OCI-LY3 (cell line): ENCODE results near the gene DPAGT1.
A peak's percentile ranks its signal among the peaks of the same experiment; 100 is the strongest.

ENCODE experiments used
- H2AFZ ChIP-seq: fragments of 200-600, 300-600 bp; shearing (Covaris generic); 2 replicates; pipeline ENCODE4 v1.6.0; 2014; ENCODE audit warnings: antibody characterized with exemption, low read depth, low read length
- H3K27ac ChIP-seq: fragments of 200-600, 300-600 bp; sonication (generic); 2 replicates; pipeline ENCODE4 v1.5.1; 2014; ENCODE audit warnings: mild to moderate bottlenecking, low read length, moderate library complexity, mixed read lengths
- H3K27me3 ChIP-seq: fragments of 200-600, 300-600 bp; sonication (generic); 2 replicates; pipeline ENCODE4 v1.6.1; 2014; ENCODE audit warnings: low read depth, low read length, mixed read lengths
- H3K36me3 ChIP-seq: fragments of 200-600, 300-600 bp; sonication (generic); replicated peaks from 2 replicates; pipeline ENCODE3; 2014; ENCODE audit warnings: low read depth, low read length, mixed read lengths
- H3K4me1 ChIP-seq: fragments of 300-600, 200-600 bp; sonication (generic); 2 replicates; pipeline ENCODE4 v1.6.1; 2014; ENCODE audit warnings: low read length, mixed read lengths
- H3K4me2 ChIP-seq: fragments of 200-600, 300-600 bp; sonication (generic); 2 replicates; pipeline ENCODE4 v1.6.1; 2014; ENCODE audit warnings: low read length, mixed read lengths
- H3K4me3 ChIP-seq: fragments of 300-600, 200-600 bp; sonication (generic); 2 replicates; pipeline ENCODE4 v1.5.1; 2014; ENCODE audit warnings: antibody characterized with exemption, mild to moderate bottlenecking, low read length, moderate library complexity
- H3K79me2 ChIP-seq: fragments of 300-600, 200-600 bp; shearing (Covaris generic); 2 replicates; pipeline ENCODE4 v1.6.1; 2014; ENCODE audit warnings: mild to moderate bottlenecking, low read length, mixed read lengths
- H3K9ac ChIP-seq: fragments of 300-600, 200-600 bp; shearing (Covaris generic); 2 replicates; pipeline ENCODE4 v1.6.0; 2014; ENCODE audit warnings: mild to moderate bottlenecking, low read length, moderate library complexity
- H3K9me3 ChIP-seq: fragments of 200-600, 300-600 bp; shearing (Covaris generic); 2 replicates; pipeline ENCODE4 v1.6.1; 2014; ENCODE audit warnings: low read length, mixed read lengths; ENCODE audit not compliant: insufficient read depth
- H4K20me1 ChIP-seq: fragments of 200-600, 300-600 bp; sonication (generic); 2 replicates; pipeline ENCODE4 v1.6.1; 2016; ENCODE audit warnings: low read length, mixed read lengths; ENCODE audit not compliant: insufficient read depth
- EZH2phosphoT487 ChIP-seq: fragments of 200-600 bp; shearing (Covaris generic); IDR thresholded peaks from 2 replicates; pipeline ENCODE4 v1.6.1; 2018; ENCODE audit warnings: antibody characterized with exemption, mixed run types, low read depth
- TF ChIP-seq, protein P1 (sequence below): fragments of 200-600, 300-600 bp; sonication (generic); IDR thresholded peaks from 2 replicates; pipeline ENCODE4 v1.5.1; 2014; ENCODE audit warnings: antibody characterized with exemption, low read length, low read depth

The DPAGT1 gene

DNA sequence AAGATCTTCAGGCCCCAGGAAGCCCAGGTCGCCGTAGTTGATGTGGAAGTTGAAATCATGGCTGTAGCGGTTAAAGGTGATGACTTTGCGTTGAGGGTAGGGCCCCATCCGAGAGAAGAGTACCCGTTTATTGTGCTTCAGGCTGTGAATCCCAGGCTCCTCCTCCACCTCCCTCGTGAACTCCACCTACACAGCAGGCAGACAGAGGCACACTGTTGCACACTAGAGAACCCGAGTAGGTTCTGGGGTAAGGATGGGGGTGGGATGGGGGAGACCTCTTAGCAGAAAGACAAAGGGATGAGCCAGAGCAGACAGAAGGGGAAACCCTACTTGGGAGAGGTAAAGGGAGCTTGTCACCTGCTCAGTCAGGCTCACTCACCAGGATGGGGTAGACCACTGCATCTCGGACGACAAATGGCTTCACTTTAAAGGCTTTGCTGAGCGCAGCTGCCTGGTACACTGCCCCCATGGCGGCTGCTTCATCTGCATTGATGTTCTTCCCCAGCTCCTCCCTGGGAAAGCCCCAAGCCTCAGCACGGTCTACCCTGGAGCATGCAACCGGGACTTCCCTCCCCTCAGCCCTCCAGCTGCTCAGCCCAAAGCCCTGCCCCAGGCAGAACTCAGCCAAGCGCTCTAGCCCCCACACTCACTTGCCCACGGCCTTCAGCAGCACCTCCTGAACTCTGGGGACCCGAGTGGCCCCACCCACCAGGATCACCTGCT, 50.1 kb downstream of the DPAGT1 start:
- H3K27me3 ChIP-seq = no peaks in the 10 kb centered on the region
- H2AFZ ChIP-seq = no peak overlapping the region
- H3K79me2 ChIP-seq = peaks cover 57% of the 10 kb centered on the region
- H3K27ac ChIP-seq = peak overlapping the region; percentile 97
- TF ChIP-seq EZH2phosphoT487 = no peak
- TF ChIP-seq, protein P1, sequence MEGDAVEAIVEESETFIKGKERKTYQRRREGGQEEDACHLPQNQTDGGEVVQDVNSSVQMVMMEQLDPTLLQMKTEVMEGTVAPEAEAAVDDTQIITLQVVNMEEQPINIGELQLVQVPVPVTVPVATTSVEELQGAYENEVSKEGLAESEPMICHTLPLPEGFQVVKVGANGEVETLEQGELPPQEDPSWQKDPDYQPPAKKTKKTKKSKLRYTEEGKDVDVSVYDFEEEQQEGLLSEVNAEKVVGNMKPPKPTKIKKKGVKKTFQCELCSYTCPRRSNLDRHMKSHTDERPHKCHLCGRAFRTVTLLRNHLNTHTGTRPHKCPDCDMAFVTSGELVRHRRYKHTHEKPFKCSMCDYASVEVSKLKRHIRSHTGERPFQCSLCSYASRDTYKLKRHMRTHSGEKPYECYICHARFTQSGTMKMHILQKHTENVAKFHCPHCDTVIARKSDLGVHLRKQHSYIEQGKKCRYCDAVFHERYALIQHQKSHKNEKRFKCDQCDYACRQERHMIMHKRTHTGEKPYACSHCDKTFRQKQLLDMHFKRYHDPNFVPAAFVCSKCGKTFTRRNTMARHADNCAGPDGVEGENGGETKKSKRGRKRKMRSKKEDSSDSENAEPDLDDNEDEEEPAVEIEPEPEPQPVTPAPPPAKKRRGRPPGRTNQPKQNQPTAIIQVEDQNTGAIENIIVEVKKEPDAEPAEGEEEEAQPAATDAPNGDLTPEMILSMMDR = no peak
- no peaks in the 10 kb centered on the region for H3K9me3 ChIP-seq
- H3K4me2 ChIP-seq = peak overlapping the region; percentile 92
- H3K4me1 ChIP-seq = peaks cover 79% of the 10 kb centered on the region
- H3K4me3 ChIP-seq = peak overlapping the region; percentile 80
- peaks cover 74% of the 10 kb centered on the region for H3K36me3 ChIP-seq
- no peaks in the 10 kb centered on the region; the same call in 1 of the 2 replicates for H4K20me1 ChIP-seq
- peak overlapping the region; percentile 82 for H3K9ac ChIP-seq

DNA sequence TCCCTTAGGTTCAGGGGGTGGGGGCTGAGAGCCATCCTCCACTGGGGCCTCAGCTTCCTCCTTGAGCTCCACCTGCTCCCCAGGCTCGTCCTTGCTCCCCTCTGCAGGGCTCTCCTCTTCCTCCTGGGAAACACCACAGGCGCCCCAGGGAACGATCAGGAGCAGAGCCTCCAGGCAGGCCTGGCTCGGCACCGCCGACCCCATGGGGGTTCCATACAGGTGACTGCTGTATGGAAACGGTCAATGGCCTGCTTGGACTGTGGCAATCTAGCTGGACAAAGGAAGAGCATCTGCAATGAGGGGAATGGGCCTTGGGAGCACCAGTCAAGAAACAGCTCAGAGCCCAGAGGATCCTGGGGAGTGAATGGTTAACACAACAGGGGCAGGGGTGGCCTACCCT, 52.6 kb downstream of the DPAGT1 start:
- no peak for TF ChIP-seq EZH2phosphoT487
- TF ChIP-seq, protein P1 = no peak
- Histone ChIP-seq H3K36me3 (peaks cover 82% of the 10 kb centered on the region), H3K9ac (no peak overlapping the region), H4K20me1 (no peaks in the 10 kb centered on the region), H3K4me3 (no peak overlapping the region), H3K9me3 (no peaks in the 10 kb centered on the region), H3K4me2 (no peak overlapping the region), H3K79me2 (peaks cover 33% of the 10 kb centered on the region), H3K4me1 (peaks cover 67% of the 10 kb centered on the region), H3K27ac (no peak overlapping the region), H2AFZ (no peak overlapping the region), H3K27me3 (no peaks in the 10 kb centered on the region)

DNA sequence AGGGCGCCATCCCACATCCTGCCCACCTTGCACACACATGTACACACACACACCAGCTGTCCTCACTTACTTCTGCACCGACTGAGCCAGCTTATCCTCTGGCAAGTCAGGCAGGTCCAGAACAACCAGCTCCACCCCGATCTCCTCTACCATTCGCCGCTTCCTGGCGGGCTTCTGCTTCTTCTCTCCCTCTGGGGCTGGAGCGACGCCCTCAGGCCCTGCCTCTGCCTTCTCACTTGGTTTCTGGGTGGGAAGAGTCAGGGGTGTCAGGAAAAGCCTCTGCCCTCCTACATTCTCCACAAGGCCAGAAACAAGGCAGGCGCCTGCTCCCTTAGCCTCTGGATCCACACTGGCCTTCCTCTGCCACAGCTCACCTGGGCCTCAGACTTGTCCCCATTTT, 53.0 kb downstream of the DPAGT1 start:
- no peak overlapping the region for H3K4me2 ChIP-seq
- H3K79me2 ChIP-seq = peaks cover 30% of the 10 kb centered on the region
- no peaks in the 10 kb centered on the region for H4K20me1 ChIP-seq
- H3K36me3 ChIP-seq = peaks cover 78% of the 10 kb centered on the region
- H3K9ac ChIP-seq = no peak overlapping the region
- H3K4me1 ChIP-seq = peaks cover 62% of the 10 kb centered on the region
- H3K4me3 ChIP-seq = no peak overlapping the region
- H2AFZ ChIP-seq = no peak overlapping the region
- H3K27me3 ChIP-seq = no peaks in the 10 kb centered on the region
- no peaks in the 10 kb centered on the region for H3K9me3 ChIP-seq
- no peak overlapping the region for H3K27ac ChIP-seq
- TF ChIP-seq, protein P1 = no peak
- no peak for TF ChIP-seq EZH2phosphoT487

DNA sequence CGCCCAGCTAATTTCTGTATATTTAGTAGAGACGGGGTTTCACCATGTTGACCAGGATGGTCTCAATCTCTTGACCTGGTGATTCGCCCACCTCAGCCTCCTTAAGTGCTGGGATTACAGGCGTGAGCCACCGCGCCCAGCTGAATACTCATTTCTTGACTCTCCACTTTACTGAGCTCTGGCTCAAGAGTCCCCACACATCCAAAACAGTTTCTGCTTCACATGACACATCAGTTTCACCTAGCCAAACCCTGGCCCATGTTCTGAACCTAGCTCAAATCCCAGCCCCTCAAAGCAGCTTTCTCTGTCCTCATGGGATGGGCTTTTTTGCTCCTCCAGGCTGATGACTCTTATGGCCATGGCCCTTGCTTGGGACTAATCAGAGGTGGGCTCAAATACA, 54.4 kb downstream of the DPAGT1 start:
- Histone ChIP-seq H3K79me2 (peaks cover 25% of the 10 kb centered on the region), H2AFZ (no peak overlapping the region), H3K36me3 (peaks cover 65% of the 10 kb centered on the region), H3K27ac (peak overlapping the region; percentile 73), H3K4me1 (peaks cover 50% of the 10 kb centered on the region), H3K4me3 (no peak overlapping the region), H4K20me1 (no peaks in the 10 kb centered on the region), H3K9me3 (no peaks in the 10 kb centered on the region), H3K4me2 (peak overlapping the region; percentile 33), H3K27me3 (no peaks in the 10 kb centered on the region), H3K9ac (peak overlapping the region; percentile 31; the same call in 1 of the 2 replicates)
- no peak for TF ChIP-seq EZH2phosphoT487
- TF ChIP-seq, protein P1 = no peak
